K562 (cell line): ENCODE results near the gene YES1. TPM values are rescaled to one million over a fixed set of nuclear protein-coding genes. Genes with fewer than 3 reads are reported as not detected.

Experiments used
- CBFA2T3 ChIP-seq: fragments of 450-650 bp; IDR thresholded peaks from 2 replicates; pipeline ENCODE4 v1.6.1; 2017
- CEBPB ChIP-seq: fragments of 450-650 bp; IDR thresholded peaks from 2 replicates; pipeline ENCODE4 v1.6.1; 2016; ENCODE audit warnings: missing genetic modification characterization, missing compliant biosample characterization
- E2F4 ChIP-seq: sonication (generic); formaldehyde crosslinking; IDR thresholded peaks from 2 replicates; pipeline ENCODE4 v1.8.0; 2022; ENCODE audit warnings: mild to moderate bottlenecking, low read depth, missing genetic modification reagents
- GABPB2 ChIP-seq: fragments of 250-450 bp; sonication (Bioruptor Pico); conservative IDR thresholded peaks from 2 replicates; pipeline ENCODE4 v1.5.1; 2021; ENCODE audit warnings: mild to moderate bottlenecking
- HOXB6 ChIP-seq: fragments of 250-450 bp; sonication (Bioruptor Pico); IDR thresholded peaks from 2 replicates; pipeline ENCODE4 v1.5.1; 2022; ENCODE audit warnings: mild to moderate bottlenecking, borderline replicate concordance
- NFIC ChIP-seq: fragments of 450-650 bp; IDR thresholded peaks from 2 replicates; pipeline ENCODE4 v1.6.1; 2017; ENCODE audit warnings: mild to moderate bottlenecking, inconsistent platforms
- NR1H2 ChIP-seq: sonication (generic); formaldehyde crosslinking; IDR thresholded peaks from 2 replicates; pipeline ENCODE4 v1.4.0; 2020; ENCODE audit warnings: mild to moderate bottlenecking, missing genetic modification reagents
- PRDM10 ChIP-seq: fragments of 450-650 bp; IDR thresholded peaks from 2 replicates; pipeline ENCODE4 v1.6.1; 2018; ENCODE audit not compliant: partially characterized antibody
- PRMT5 ChIP-seq: sonication (generic); formaldehyde crosslinking; IDR thresholded peaks from 2 replicates; pipeline ENCODE4 v1.5.0; 2020; ENCODE audit warnings: missing genetic modification reagents
- THAP12 ChIP-seq: fragments of 250-450 bp; sonication (Bioruptor Pico); IDR thresholded peaks from 2 replicates; pipeline ENCODE4 v1.9.0; 2021; ENCODE audit warnings: mild to moderate bottlenecking, inconsistent platforms
- YY1 ChIP-seq, 3 experiments: IDR thresholded peaks; 2 replicates each; pipeline ENCODE4 v1.6.1; 2011; ENCODE audit warnings: low read length in 2 of 3, mild to moderate bottlenecking in 2 of 3, moderate library complexity in 2 of 3, borderline replicate concordance in 1 of 3, control low read depth in 1 of 3, low read depth in 1 of 3; ENCODE audit not compliant: insufficient read depth in 3 of 3, insufficient replicate concordance in 2 of 3, control insufficient read depth in 1 of 3, insufficient read length in 1 of 3; ENCODE audit errors: extremely low read depth in 1 of 3
- ZNF124 ChIP-seq: sonication (generic); formaldehyde crosslinking; IDR thresholded peaks from 2 replicates; pipeline ENCODE4 v1.8.1; 2022; ENCODE audit warnings: missing genetic modification reagents
- ZNF232 ChIP-seq: sonication (generic); formaldehyde crosslinking; IDR thresholded peaks from 2 replicates; pipeline ENCODE4 v1.8.0; 2022; ENCODE audit warnings: mild to moderate bottlenecking, missing genetic modification reagents
- ZNF3 ChIP-seq: fragments of 250-450 bp; sonication (Bioruptor Pico); IDR thresholded peaks from 2 replicates; pipeline ENCODE4 v1.5.0; 2021; ENCODE audit warnings: mild to moderate bottlenecking, moderate library complexity
- ZNF41 ChIP-seq: fragments of 250-450 bp; sonication (Bioruptor Pico); conservative IDR thresholded peaks from 2 replicates; pipeline ENCODE4 v1.4.0; 2020; ENCODE audit warnings: mild to moderate bottlenecking
- ZNF444 ChIP-seq: fragments of 250-450 bp; sonication (Bioruptor Pico); IDR thresholded peaks from 2 replicates; pipeline ENCODE4 v1.4.0; 2020; ENCODE audit warnings: mild to moderate bottlenecking, moderate library complexity
- ZNF644 ChIP-seq: fragments of 200-800 bp; sonication (Bioruptor generic); IDR thresholded peaks from 2 replicates; pipeline ENCODE4 v1.6.1; 2016; ENCODE audit warnings: low read depth, missing genetic modification characterization, missing compliant biosample characterization
- ZNF785 ChIP-seq: fragments of 250-450 bp; sonication (Bioruptor Pico); IDR thresholded peaks from 2 replicates; pipeline ENCODE4 v1.4.0; 2020; ENCODE audit warnings: mild to moderate bottlenecking
- polyA plus RNA-seq, 8 experiments: library from polyadenylated mRNA; depleted of rRNA in 4 of 8; stranded (reverse) in 5 of 8; unstranded in 3 of 8; fragments of >200 nt; fragmentation: Nextera tagmentation in 2 of 8; fragmentation: Illumina TruSeq in 1 of 8; extraction: Ambion mirVana in 2 of 8; extraction: Trizol in 1 of 8; gene quantifications; 2 replicates each; pipeline versions ENCODE4 v1.2.1 to v1.2.3, GENCODE V29; 2011 to 2014; ENCODE audit warnings: inconsistent platforms in 1 of 8, missing spikeins in 1 of 8
- total RNA-seq, 7 experiments: library from RNA; depleted of rRNA in 6 of 7; stranded (reverse); fragments of >200 nt in 6 of 7; fragmentation: Illumina TruSeq in 2 of 7; extraction: Trizol in 2 of 7; gene quantifications; 2 replicates each; pipeline versions ENCODE4 v1.2.1 to v1.2.3, GENCODE V29; 2011 to 2021; ENCODE audit warnings: low replicate concordance in 1 of 7
- TF ChIP-seq, protein P1 (sequence below): fragments of 250-450 bp; sonication (Bioruptor Pico); IDR thresholded peaks from 2 replicates; pipeline ENCODE4 v1.8.0; 2021; ENCODE audit warnings: mild to moderate bottlenecking, moderate library complexity

YES1 gene
- total and polyA plus RNA-seq, 9 of the 15 experiments (the other 6 are each of a cell fraction or from before 2014, with no cell fraction given): 37.2 to 115 (median 77.7) TPM

DNA sequence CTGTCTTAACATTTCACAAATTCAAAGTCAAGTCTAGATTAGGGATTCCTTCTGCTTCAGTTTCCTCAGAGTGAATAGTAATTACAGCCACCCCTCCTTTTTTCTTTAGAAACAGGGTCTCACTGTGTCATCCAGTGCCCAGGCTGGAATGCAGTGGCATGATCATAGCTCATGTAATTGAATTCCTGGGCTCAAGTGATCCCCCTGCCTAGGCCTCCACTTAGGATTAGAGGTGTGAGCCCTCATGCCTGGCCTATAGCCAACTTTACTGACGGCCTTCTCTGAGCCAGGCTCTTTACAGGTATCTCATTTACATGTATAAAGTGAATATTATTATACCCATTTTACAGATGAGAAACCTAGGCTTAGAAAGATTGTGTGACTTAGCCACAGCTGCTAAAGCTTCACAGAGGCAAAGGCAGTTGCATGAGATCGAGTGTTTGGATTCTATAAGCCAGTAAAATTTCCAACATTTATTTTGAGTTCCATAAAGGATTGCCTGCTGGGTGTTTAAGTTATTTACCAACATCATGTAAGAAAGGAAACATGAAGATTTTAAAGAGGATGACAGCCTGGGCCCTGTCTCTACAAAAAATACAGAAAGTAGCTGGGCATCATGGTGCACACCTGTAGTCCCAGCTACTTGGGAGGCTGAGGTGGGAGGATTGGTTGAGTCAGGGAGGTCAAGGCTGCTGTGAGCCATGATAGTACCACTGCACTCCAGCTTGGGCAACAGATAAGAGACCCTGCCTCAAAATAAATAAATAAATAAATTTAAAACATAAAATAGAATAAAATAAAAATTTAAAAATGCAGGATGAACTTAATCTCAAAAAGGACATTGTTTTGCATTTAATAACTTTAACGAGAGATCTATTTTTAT is 101.4 kb downstream of the YES1 start (continued):
- TF ChIP-seq, protein P1, sequence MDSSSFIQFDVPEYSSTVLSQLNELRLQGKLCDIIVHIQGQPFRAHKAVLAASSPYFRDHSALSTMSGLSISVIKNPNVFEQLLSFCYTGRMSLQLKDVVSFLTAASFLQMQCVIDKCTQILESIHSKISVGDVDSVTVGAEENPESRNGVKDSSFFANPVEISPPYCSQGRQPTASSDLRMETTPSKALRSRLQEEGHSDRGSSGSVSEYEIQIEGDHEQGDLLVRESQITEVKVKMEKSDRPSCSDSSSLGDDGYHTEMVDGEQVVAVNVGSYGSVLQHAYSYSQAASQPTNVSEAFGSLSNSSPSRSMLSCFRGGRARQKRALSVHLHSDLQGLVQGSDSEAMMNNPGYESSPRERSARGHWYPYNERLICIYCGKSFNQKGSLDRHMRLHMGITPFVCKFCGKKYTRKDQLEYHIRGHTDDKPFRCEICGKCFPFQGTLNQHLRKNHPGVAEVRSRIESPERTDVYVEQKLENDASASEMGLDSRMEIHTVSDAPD: no peak
- no peak for TF ChIP-seq HOXB6 (CRISPR knock-in tag)
- no peak for TF ChIP-seq E2F4
- TF ChIP-seq NR1H2 (CRISPR knock-in tag): no peak
- no peak for TF ChIP-seq PRMT5 (CRISPR knock-in tag)
- no peak for TF ChIP-seq CEBPB (tag)
- no peak for TF ChIP-seq ZNF644 (tag)
- TF ChIP-seq GABPB2 (CRISPR knock-in tag): no peak
- TF ChIP-seq ZNF785 (CRISPR knock-in tag): no peak
- TF ChIP-seq THAP12 (CRISPR knock-in tag): no peak
- TF ChIP-seq NFIC: peak; percentile 80
- no peak for TF ChIP-seq ZNF232
- TF ChIP-seq ZNF41 (CRISPR knock-in tag): no peak
- peak; percentile 76 for TF ChIP-seq CBFA2T3
- no peak for TF ChIP-seq ZNF124 (CRISPR knock-in tag)
- TF ChIP-seq YY1 (IDR thresholded peaks at IDR 0.05; ENCODE audit: borderline replicate concordance in 1 of 3, control insufficient read depth in 1 of 3, extremely low read depth in 1 of 3, insufficient read depth in 3 of 3, insufficient read length in 1 of 3, insufficient replicate concordance in 2 of 3, low read depth in 1 of 3, low read length in 2 of 3): no peak
- peak; percentile 92 for TF ChIP-seq ZNF3 (CRISPR knock-in tag)
- TF ChIP-seq PRDM10: no peak
- no peak for TF ChIP-seq ZNF444 (CRISPR knock-in tag)
